ENCODE measurements around the gene PKNOX1.
"Not testable (repeated sequence)": the region's sequence is repeated elsewhere in the genome, so short reads cannot be mapped to it uniquely, and the experiment has no call there.

Gene PKNOX1

GRCh38 chr21:42973991-42974831 is at the start of gene PKNOX1:
TSS of gene PKNOX1 (plus strand) at chr21:42974562. CDS start at chr21:43004382, 29,820 bp downstream.
- peak; percentile 100 for DNase-seq

- no peak for DNase-seq
Measured at GRCh38 chr21:42925114-42925926, 49.0 kb upstream of the PKNOX1 start, which contains the start of gene ERVH48-1. TSS of gene ERVH48-1 (minus strand) at chr21:42925630. CDS start at chr21:42919006, 6,624 bp downstream.

- DNase-seq, result not testable (repeated sequence)
Measured at GRCh38 chr21:42927474-42928200, 46.7 kb upstream of the PKNOX1 start.

- DNase-seq, result no peak
Measured at GRCh38 chr21:42929969-42930368, 44.4 kb upstream of the PKNOX1 start.

GRCh38 chr21:42931560-42932235 is 42.7 kb upstream of the PKNOX1 start:
- DNase-seq, result no peak

- not testable (repeated sequence) for DNase-seq
Measured at GRCh38 chr21:42932378-42933136, 41.8 kb upstream of the PKNOX1 start.

DNA sequence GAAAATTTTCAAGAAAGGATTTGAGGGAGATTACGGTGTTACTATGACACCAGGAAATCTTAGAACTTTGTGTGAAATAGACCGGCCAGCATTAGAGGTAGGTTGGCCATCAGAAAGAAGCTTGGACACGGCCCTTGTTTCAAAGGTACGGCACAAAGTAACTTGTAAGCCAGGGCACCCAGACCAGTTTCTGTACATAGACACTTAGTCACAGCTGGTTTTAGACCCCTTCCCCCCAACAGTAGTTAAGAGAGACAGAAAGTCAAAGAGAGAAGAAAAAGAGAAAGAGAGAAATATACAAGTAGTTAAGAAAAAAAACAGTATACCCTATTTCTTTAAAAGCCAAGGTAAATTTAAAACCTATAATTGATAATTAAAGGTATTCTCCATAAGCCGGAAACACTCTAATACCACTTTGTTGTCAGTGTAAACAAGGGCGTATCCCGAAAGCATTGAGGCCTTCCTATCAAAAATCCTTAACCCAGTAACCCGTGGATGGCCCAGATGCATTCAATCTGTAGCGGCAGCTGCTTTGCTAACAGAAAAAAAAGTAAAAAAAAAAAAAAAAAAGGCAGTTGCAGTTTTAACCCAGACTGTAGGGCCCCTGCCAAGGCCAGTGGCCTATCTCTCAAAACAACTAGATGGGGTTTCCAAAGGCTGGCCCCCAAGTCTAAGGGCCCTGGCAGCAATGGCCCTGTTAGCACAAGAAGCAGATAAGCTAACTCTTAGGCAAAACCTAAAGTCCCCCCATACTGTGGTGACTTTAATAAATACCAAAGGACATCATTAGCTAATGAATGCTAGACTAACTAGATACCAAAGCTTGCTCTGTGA is 41.0 kb upstream of the PKNOX1 start:
- DNase-seq, result peak in 1 of 3 experiments; percentile 45

DNA sequence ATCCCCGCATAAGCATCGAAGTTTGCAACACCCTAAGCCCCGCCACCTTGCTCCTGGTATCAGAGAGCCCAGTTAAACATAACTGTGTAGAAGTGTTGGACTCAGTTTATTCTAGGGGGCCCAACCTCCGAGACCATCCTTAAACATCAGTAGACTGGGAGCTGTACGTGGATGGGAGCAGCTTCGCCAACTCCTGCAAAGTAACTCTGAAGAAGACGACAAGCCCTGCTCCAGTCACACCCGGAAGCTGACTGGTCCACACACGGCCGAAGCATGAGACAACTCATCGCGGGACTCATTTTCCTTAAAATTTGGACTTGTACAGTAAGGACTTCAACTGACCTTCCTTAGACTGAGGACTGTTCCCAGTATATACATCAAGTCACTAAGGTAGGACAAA is 40.4 kb upstream of the PKNOX1 start:
- not testable (repeated sequence) for DNase-seq

DNA sequence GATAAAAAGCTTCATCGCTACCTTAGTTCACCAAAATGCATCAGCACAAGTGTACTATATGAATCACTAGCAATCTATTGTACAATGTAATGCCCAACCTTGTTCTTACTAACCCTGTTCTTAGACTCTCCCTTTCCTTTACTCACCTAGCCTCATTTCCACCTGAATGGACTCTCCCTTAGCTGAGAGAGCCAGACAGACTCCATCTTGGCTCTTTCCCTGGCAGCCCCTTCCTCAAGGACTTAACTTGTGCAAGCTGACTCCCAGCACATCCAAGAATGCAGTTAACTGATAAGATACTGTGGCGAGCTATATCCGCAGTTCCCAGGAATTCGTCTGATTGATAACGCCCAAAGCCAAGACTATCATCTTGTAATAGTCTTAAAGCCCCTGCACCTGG is 38.0 kb upstream of the PKNOX1 start:
- DNase-seq, result not testable (repeated sequence)

GRCh38 chr21:42937034-42937940 is 37.1 kb upstream of the PKNOX1 start:
- not testable (repeated sequence) for DNase-seq

- no peak for DNase-seq
Measured at GRCh38 chr21:42937960-42938605, 36.3 kb upstream of the PKNOX1 start.

- not testable (repeated sequence) for DNase-seq
Measured at GRCh38 chr21:42938606-42938995, 35.8 kb upstream of the PKNOX1 start.

DNA sequence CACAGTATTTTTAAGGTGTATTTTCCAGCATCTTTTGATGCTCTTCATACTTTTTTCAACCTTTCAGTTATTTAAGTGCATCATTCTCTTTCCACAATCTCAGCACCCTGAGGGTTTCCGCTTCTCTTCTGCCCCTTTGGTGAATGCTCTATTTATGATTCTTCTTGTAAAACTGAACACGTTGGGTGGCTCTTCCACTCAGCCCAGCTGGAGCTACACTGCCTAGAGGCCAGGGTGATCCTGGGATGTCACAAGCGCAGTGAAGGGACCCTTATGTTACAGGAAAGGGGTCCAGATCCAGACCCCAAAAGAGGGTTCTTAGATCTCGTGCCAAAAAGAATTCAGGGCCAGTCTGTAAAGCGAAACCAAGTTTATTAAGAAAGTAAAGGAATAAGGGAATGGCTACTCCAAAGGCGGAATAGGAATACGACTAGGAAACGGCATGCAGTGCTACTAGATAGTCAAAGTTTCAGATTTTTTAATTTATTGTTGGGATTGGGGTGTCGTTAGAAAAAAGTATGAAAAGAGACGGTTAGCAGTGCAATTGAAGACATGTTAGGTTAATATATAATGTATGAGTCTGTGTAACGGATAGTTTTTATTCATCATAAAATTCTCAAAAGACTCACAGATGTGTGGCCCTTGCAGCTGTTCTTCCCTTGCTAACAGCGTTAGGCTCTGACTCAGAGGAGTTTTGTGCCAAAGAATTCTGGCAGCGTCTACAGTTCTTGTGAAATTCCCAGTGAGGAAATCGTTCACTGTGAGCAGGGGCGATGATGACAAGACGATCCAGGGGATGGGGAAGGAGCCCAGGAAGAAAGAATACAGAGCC is 34.6 kb upstream of the PKNOX1 start:
- no peak for DNase-seq

DNA sequence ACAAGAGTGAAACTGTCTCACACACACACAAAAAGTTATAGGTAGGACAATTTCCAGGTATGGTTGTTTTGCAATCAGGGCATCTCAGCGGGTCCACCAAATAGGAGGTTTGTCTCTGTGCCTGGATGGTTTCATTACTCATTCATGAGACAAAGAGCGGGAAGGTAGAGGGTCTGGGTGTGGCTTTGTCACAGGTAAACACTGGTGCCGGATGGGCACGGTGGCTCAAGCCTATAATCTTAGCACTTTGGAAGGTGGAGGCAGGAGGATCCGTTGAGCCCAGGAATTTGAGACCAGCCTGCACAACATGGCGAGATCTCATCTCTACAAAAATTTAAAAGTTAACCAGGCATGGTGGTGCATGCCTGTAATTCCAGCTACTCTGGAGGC is 32.7 kb upstream of the PKNOX1 start:
- DNase-seq, result no peak

DNA sequence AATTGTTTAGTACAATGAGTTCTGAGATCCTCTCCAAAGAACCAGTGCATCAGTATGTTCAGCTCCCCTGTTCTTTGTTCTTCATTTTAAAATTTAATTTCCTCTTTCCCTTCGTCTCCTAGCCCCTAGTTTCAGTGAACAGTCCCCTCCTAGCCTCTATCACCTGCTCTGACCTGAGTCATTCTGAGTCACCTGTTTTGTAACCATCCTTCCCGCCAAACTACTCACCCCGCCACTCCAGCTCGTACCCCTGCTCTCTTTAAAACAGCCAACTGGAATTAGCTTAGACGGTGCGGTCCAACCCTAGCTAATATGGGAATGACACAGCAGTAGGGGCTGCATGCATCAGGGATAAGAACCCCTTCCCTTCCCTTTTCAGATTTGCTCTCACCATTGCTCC is 32.1 kb upstream of the PKNOX1 start:
- DNase-seq, result no peak

- not testable (repeated sequence) for DNase-seq
Measured at GRCh38 chr21:42949094-42949755, 25.1 kb upstream of the PKNOX1 start.

DNA sequence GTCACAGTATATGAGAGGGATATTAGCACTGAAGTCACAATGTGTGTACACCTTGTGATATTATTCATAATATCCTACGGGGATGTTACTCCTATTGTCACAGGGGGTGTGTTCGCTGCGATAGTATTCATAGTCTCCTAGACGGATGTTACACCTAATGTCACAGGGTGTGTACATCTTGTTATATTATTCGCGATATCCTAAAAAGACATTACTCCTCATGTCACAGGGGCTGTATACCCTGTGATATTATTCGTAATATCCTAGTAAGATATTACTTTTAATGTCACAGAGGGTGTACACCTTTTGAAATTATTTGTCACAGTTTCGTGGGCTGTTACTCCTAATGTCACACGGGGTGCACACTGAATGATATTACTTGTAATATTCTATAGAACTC is 23.2 kb upstream of the PKNOX1 start:
- DNase-seq, result not testable (repeated sequence)
